Neural progenitor cell (in vitro differentiated cells): ENCODE measurements around the gene MCCC2.

Experiments used
- EZH2 ChIP-seq: fragments of 200-600 bp; sonication (generic); IDR thresholded peaks from 2 replicates; pipeline ENCODE4 v1.6.1; 2017; ENCODE audit warnings: antibody characterized with exemption, mild to moderate bottlenecking, moderate library complexity
- TF ChIP-seq, protein P1 (sequence below): fragments of 200-600 bp; sonication (generic); IDR thresholded peaks from 2 replicates; pipeline ENCODE4 v1.5.1; 2017; ENCODE audit warnings: antibody characterized with exemption, mild to moderate bottlenecking

DNA sequence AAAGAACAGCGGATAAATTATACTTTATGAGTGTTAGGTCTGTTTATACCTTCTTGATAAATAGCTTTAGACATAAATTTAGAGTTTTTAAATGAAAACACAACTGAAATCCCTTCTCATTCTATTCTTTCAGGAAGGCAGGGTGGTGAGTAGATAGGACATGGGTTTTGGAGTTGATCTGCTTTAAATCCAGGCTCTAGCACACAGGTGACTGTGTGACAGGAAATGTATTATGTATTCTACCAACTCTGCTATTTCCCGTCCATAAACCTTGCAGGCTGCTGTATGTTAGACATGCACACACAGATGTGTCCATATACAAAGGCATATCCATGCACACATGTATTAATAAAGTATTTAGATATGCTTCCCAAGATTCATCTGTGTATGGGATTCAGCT, 112.6 kb downstream of the MCCC2 start:
- TF ChIP-seq, protein P1, sequence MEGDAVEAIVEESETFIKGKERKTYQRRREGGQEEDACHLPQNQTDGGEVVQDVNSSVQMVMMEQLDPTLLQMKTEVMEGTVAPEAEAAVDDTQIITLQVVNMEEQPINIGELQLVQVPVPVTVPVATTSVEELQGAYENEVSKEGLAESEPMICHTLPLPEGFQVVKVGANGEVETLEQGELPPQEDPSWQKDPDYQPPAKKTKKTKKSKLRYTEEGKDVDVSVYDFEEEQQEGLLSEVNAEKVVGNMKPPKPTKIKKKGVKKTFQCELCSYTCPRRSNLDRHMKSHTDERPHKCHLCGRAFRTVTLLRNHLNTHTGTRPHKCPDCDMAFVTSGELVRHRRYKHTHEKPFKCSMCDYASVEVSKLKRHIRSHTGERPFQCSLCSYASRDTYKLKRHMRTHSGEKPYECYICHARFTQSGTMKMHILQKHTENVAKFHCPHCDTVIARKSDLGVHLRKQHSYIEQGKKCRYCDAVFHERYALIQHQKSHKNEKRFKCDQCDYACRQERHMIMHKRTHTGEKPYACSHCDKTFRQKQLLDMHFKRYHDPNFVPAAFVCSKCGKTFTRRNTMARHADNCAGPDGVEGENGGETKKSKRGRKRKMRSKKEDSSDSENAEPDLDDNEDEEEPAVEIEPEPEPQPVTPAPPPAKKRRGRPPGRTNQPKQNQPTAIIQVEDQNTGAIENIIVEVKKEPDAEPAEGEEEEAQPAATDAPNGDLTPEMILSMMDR: no peak
- no peak for TF ChIP-seq EZH2
